GM18907 (cell line): Measurements from ENCODE around the gene GMCL2.

Experiments
- ATAC-seq: cut with Tn5 transposase; IDR thresholded peaks from one replicate; pipeline ENCODE4 v1.9.1; 2021; ENCODE audit warnings: mild to moderate bottlenecking, moderate library complexity; ENCODE audit not compliant: unreplicated experiment

GMCL2 gene

GRCh38 chr5:178221853-178222252, 34.7 kb upstream of the GMCL2 start:
- no peak for ATAC-seq

GRCh38 chr5:178221282-178221681, 34.1 kb upstream of the GMCL2 start:
- no peak for ATAC-seq

GRCh38 chr5:178218827-178219226, 31.7 kb upstream of the GMCL2 start:
- no peak for ATAC-seq

- no peak for ATAC-seq
Observed at GRCh38 chr5:178218237-178218776, 31.1 kb upstream of the GMCL2 start.

- ATAC-seq = no peak
Observed at GRCh38 chr5:178216779-178217178, 29.6 kb upstream of the GMCL2 start.

GRCh38 chr5:178216088-178216534, 28.9 kb upstream of the GMCL2 start:
- ATAC-seq = no peak

- ATAC-seq = no peak
Observed at GRCh38 chr5:178215280-178216002, 28.3 kb upstream of the GMCL2 start.

- no peak for ATAC-seq
Observed at GRCh38 chr5:178214160-178214803, 27.1 kb upstream of the GMCL2 start.

- ATAC-seq = no peak
Observed at GRCh38 chr5:178213748-178214151, 26.6 kb upstream of the GMCL2 start.

GRCh38 chr5:178213003-178213461, 25.9 kb upstream of the GMCL2 start:
- ATAC-seq = no peak

GRCh38 chr5:178212241-178213002, 25.3 kb upstream of the GMCL2 start:
- no peak for ATAC-seq

- ATAC-seq = no peak
Observed at GRCh38 chr5:178211095-178212048, 24.2 kb upstream of the GMCL2 start.

GRCh38 chr5:178210686-178211085, 23.5 kb upstream of the GMCL2 start:
- ATAC-seq = no peak

GRCh38 chr5:178210073-178210535, 22.9 kb upstream of the GMCL2 start:
- ATAC-seq = no peak

GRCh38 chr5:178209334-178210072, 22.3 kb upstream of the GMCL2 start:
- ATAC-seq = no peak

- no peak for ATAC-seq
Observed at GRCh38 chr5:178208540-178209227, 21.5 kb upstream of the GMCL2 start.

- no peak for ATAC-seq
Observed at GRCh38 chr5:178207917-178208280, 20.7 kb upstream of the GMCL2 start.

GRCh38 chr5:178207183-178207916, 20.2 kb upstream of the GMCL2 start:
- no peak for ATAC-seq
